CD8-positive, alpha-beta memory T cell (primary cell): ENCODE results near the gene ZNF77. TPM values are rescaled to one million over a fixed set of nuclear protein-coding genes. Genes with fewer than 3 reads are reported as not detected.
"Not testable (repeated sequence)": the region's sequence is repeated elsewhere in the genome, so short reads cannot be mapped to it uniquely, and the experiment has no call there.

ENCODE experiments used
- CTCF ChIA-PET: fragments of 350-600 bp; sonication (Branson Sonifier 250); formaldehyde crosslinking; loops from one replicate; lab custom pipeline; 2021; ENCODE audit warnings: antibody characterized with exemption; lab: Charles Lee
- POLR2A ChIA-PET: fragments of 350-600 bp; sonication (Branson Sonifier 250); formaldehyde crosslinking; loops from one replicate; lab custom pipeline; 2021; ENCODE audit warnings: antibody characterized with exemption; lab: Charles Lee
- DNase-seq, 5 donors: peaks; one replicate each; pipeline versions ENCODE4 v3.0.0 to v3.0.0-alpha.2; 2020 to 2022; ENCODE audit warnings: mixed read lengths in 1 of 5
- H3K27ac ChIP-seq: one replicate; pipeline ENCODE4 v1.7.0; 2013; ENCODE audit warnings: low read depth, mild to moderate bottlenecking, low read length, moderate library complexity
- H3K27me3 ChIP-seq: 2 replicates; pipeline ENCODE4 v1.7.0; 2013; ENCODE audit warnings: low read length, mild to moderate bottlenecking; ENCODE audit not compliant: insufficient read depth, poor library complexity, severe bottlenecking
- H3K36me3 ChIP-seq: 2 replicates; pipeline ENCODE4 v1.7.0; 2013; ENCODE audit warnings: mild to moderate bottlenecking, low read length, moderate library complexity; ENCODE audit not compliant: insufficient read depth
- H3K4me1 ChIP-seq: 2 replicates; pipeline ENCODE4 v1.7.0; 2013; ENCODE audit warnings: mild to moderate bottlenecking, low read length, moderate library complexity; ENCODE audit not compliant: insufficient read depth
- H3K4me3 ChIP-seq: 2 replicates; pipeline ENCODE4 v1.7.0; 2013; ENCODE audit warnings: mild to moderate bottlenecking, low read length
- H3K9me3 ChIP-seq: 2 replicates; pipeline ENCODE4 v1.7.0; 2013; ENCODE audit warnings: mild to moderate bottlenecking, low read length
- H3K27ac Mint-ChIP-seq, 8 donors: one replicate each; pipeline ENCODE4 v1.8.0; 2020 to 2021; ENCODE audit warnings: mixed read lengths in 8 of 8, mild to moderate bottlenecking in 6 of 8, inconsistent platforms in 3 of 8, moderate library complexity in 3 of 8
- H3K27me3 Mint-ChIP-seq, 2 donors: one replicate each; pipeline ENCODE4 v1.8.0; 2020 to 2021; ENCODE audit warnings: mixed read lengths in 2 of 2, mild to moderate bottlenecking in 1 of 2, moderate library complexity in 1 of 2
- H3K36me3 Mint-ChIP-seq, 3 donors: one replicate each; pipeline ENCODE4 v1.8.0; 2020 to 2021; ENCODE audit warnings: mixed read lengths in 3 of 3, inconsistent platforms in 1 of 3, mild to moderate bottlenecking in 1 of 3
- H3K4me1 Mint-ChIP-seq, 3 donors: one replicate each; pipeline ENCODE4 v1.8.0; 2020 to 2021; ENCODE audit warnings: mixed read lengths in 3 of 3, inconsistent platforms in 1 of 3, mild to moderate bottlenecking in 1 of 3
- H3K4me3 Mint-ChIP-seq, 7 donors: one replicate each; pipeline ENCODE4 v1.8.0; 2020 to 2021; ENCODE audit warnings: mixed read lengths in 7 of 7, mild to moderate bottlenecking in 6 of 7, moderate library complexity in 4 of 7, inconsistent platforms in 2 of 7
- H3K9me3 Mint-ChIP-seq, 5 donors: one replicate each; pipeline ENCODE4 v1.8.0; 2020 to 2022; ENCODE audit warnings: mixed read lengths in 5 of 5, mild to moderate bottlenecking in 3 of 5, moderate library complexity in 2 of 5, inconsistent platforms in 1 of 5
- polyA plus RNA-seq: library from polyadenylated mRNA; unstranded; fragments of 300-500 nt; fragmentation: Illumina TruSeq; gene quantifications from one replicate; pipeline ENCODE4 v1.2.3, GENCODE V29; 2021
- total RNA-seq, 2 experiments: library from RNA; stranded (reverse); gene quantifications; one replicate each; pipeline ENCODE4 v1.2.3, GENCODE V29; 2021

ZNF77 gene
- total and polyA plus RNA-seq, 3 experiments from 2014 or later, result 3.1 to 4.1 (median 3.8) TPM

DNA sequence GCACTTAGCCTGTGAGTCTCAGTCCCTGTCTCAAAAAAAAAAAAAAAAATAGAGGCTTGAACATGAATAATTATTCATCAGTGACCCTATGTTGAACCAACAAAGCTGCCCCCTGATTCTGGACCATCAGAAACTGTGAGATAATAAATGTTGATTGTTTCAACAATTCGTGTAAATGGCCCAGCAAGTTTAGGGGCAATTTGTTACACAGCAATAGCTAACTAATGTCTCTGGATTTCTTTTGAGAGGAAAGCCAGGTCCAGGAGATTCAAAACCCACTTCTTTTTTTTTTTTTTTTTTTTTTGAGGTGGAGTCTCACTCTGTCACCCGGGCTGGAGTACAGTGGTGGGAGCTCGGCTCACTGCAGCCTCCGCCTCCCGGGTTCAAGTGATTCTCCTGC, 20.1 kb upstream of the ZNF77 start:
- H3K9me3 ChIP-seq, result no peaks in the 10 kb centered on the region
- H3K4me3 ChIP-seq, result no peak overlapping the region
- no peaks in the 10 kb centered on the region for H3K27me3 ChIP-seq
- no peak overlapping the region for H3K27ac ChIP-seq
- H3K27ac Mint-ChIP-seq, result no peak overlapping the region
- no peaks in the 10 kb centered on the region for H3K9me3 Mint-ChIP-seq
- peaks cover 4% of the 10 kb centered on the region for H3K4me1 ChIP-seq
- H3K27me3 Mint-ChIP-seq, result peaks cover 5 to 8% of the 10 kb centered on the region in 2 donors
- no peak overlapping the region for H3K4me3 Mint-ChIP-seq
- CTCF ChIA-PET, result interaction anchor here (0.6 to 6.5 kb wide), 7 partner anchors 12 to 216 kb away, joined by 3 to 53 read pairs (median 4); partner anchors contain the start of gene TLE6
- peaks cover 5 to 6% (median 5%) of the 10 kb centered on the region in 3 donors for H3K4me1 Mint-ChIP-seq
- H3K36me3 Mint-ChIP-seq, result no peaks in the 10 kb centered on the region
- POLR2A ChIA-PET, result interaction anchor here (0.6 to 0.7 kb wide), 2 partner anchors 729 to 1173 kb away, joined by 5 read pairs; no protein-coding TSS in a partner anchor
- no peak for DNase-seq
- no peaks in the 10 kb centered on the region for H3K36me3 ChIP-seq

DNA sequence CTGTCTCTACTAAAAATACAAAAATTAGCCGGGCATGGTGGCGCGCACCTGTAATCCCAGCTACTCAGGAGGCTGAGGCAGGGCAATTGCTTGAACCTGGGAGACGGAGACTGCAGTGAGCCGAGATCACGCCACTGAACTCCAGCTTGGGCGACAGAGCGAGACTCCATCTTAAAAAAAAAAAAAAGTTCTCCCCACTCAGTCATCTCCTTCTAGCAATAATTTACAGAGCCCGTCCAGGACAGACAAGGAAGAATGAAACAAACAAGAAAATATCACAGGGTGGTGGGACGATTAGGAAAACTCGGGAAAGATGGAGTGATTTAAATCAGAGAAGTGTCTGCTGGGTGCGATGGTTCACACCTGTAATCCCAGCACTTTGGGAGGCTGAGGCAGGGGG, 18.9 kb upstream of the ZNF77 start:
- H3K4me1 ChIP-seq, H3K4me3 ChIP-seq, H3K27me3 Mint-ChIP-seq, H3K9me3 Mint-ChIP-seq, H3K4me3 Mint-ChIP-seq, H3K27ac ChIP-seq, H3K36me3 ChIP-seq, H3K4me1 Mint-ChIP-seq, POLR2A ChIA-PET, H3K27me3 ChIP-seq, H3K36me3 Mint-ChIP-seq, H3K9me3 ChIP-seq, DNase-seq, H3K27ac Mint-ChIP-seq: not testable (repeated sequence)
- CTCF ChIA-PET, result interaction anchor here (1.2 to 6.5 kb wide), 4 partner anchors 12 to 144 kb away, joined by 3 to 53 read pairs (median 29); no protein-coding TSS in a partner anchor

DNA sequence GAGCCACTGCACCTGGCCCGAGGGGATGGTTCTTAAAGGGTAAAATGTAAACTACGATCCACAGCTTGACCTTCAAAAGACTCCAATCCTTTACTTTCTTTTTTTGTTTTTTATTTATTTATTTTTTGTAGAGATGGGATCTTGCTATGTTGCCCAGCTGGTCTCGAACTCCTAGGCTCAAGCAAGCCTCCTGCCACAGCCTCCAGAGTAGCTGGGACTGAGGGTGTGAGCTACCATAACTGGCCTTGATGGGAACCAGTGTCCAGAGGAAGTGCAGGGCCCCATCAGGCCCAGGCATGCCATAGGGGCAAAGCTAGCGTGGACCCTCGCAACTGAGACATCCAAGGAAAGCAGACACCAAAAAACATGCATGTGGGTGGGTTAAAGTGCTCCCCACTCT, 18.4 kb upstream of the ZNF77 start:
- Histone ChIP-seq H3K27ac (no peak overlapping the region), H3K9me3 (no peaks in the 10 kb centered on the region), H3K27me3 (no peaks in the 10 kb centered on the region), H3K4me3 (no peak overlapping the region), H3K4me1 (peaks cover 4% of the 10 kb centered on the region), H3K36me3 (no peaks in the 10 kb centered on the region)
- CTCF ChIA-PET, result interaction anchor here (0.7 to 6.5 kb wide), 9 partner anchors 8 to 196 kb away, joined by 3 to 53 read pairs (median 3); no protein-coding TSS in a partner anchor
- Mint-ChIP-seq H3K9me3 (no peaks in the 10 kb centered on the region), H3K27me3 (peaks cover 1 to 7% of the 10 kb centered on the region in 2 donors), H3K27ac (no peak overlapping the region), H3K36me3 (no peaks in the 10 kb centered on the region), H3K4me3 (no peak overlapping the region), H3K4me1 (peaks cover 5 to 6% (median 5%) of the 10 kb centered on the region in 3 donors)
- DNase-seq, result no peak
- POLR2A ChIA-PET, result no interaction called here

DNA sequence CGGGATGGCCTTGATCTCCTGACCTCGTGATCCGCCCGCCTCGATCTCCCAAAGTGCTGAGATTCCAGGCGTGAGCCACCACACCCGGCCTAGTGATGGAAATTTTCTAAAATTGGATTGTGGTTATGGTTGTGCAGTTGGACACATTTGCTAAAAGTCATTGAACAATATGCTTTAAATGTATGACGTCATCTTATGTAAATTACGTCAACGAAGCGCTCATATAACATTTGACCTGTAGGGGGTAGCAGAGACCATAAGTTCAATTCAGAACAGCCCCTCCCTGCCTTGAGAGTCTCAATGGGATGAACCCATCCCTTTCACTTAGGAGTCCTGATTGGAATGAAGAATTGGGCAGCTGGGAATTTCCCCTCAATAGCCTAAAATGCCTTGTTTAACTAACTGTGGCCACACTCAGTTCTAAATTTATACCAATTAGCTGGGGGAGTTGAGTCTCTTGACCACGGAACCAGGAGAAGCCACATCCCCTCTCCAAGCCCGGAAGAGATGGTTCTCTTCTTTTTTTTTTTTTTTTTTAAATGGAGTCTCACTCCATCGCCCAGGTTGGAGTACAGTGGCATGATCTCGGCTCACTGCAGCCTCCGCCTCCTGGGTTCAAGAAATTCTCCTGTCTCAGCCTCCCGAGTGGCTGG, 17.4 kb upstream of the ZNF77 start:
- ChIA-PET CTCF (interaction anchor here (0.7 to 6.5 kb wide), 11 partner anchors 9 to 185 kb away, joined by 3 to 53 read pairs (median 4); no protein-coding TSS in a partner anchor), POLR2A (no interaction called here)
- H3K27me3 Mint-ChIP-seq, result peaks cover 1 to 5% of the 10 kb centered on the region in 2 donors
- peaks cover 5 to 6% (median 5%) of the 10 kb centered on the region in 3 donors for H3K4me1 Mint-ChIP-seq
- Histone ChIP-seq H3K27me3 (no peaks in the 10 kb centered on the region), H3K36me3 (no peaks in the 10 kb centered on the region), H3K4me1 (peaks cover 4% of the 10 kb centered on the region), H3K27ac (no peak overlapping the region), H3K4me3 (no peak overlapping the region), H3K9me3 (no peaks in the 10 kb centered on the region)
- peak in 4 of 5 donors; percentile 49 to 80 (median 64) for DNase-seq
- H3K4me3 Mint-ChIP-seq, result peak overlapping the region in 2 of 7 donors; percentile 0 to 33
- peak overlapping the region in 7 of 8 donors; percentile 13 to 91 (median 66) for H3K27ac Mint-ChIP-seq
- no peaks in the 10 kb centered on the region for H3K36me3 Mint-ChIP-seq
- H3K9me3 Mint-ChIP-seq, result no peaks in the 10 kb centered on the region

DNA sequence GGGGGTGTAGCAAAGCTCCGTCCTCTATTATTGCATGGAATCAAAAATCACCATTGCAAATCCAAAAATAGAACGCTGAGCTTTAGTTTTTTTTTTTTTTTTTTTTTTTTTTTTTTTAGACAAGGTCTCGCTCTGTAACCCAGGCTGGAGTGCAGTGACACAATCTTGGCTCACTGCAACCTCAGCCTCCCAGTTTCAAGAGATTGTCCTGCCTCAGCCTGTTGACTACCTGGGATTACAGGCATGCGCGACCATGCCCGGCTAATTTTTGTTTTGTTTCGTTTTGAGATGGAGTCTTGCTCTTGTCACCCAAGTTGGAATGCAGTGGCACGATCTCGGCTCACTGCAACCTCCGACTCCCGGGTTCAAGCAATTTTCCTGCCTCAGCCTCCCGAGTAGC, 15.3 kb upstream of the ZNF77 start:
- H3K4me1 Mint-ChIP-seq, result peaks cover 5 to 6% (median 5%) of the 10 kb centered on the region in 3 donors
- ChIA-PET CTCF (interaction anchor here (1.6 to 6.5 kb wide), 4 partner anchors 8 to 146 kb away, joined by 3 to 53 read pairs (median 19); no protein-coding TSS in a partner anchor), POLR2A (interaction anchor here (0.6 kb wide), 1 partner anchor 9 kb away, joined by 3 read pairs; no protein-coding TSS in a partner anchor)
- H3K27ac ChIP-seq, result no peak overlapping the region
- no peak overlapping the region for H3K27ac Mint-ChIP-seq
- peaks cover 4% of the 10 kb centered on the region for H3K4me1 ChIP-seq
- no peaks in the 10 kb centered on the region for H3K36me3 Mint-ChIP-seq
- no peaks in the 10 kb centered on the region for H3K36me3 ChIP-seq
- H3K27me3 Mint-ChIP-seq, result peaks cover 2 to 5% of the 10 kb centered on the region in 2 donors
- DNase-seq, result no peak
- H3K9me3 Mint-ChIP-seq, result no peaks in the 10 kb centered on the region
- no peaks in the 10 kb centered on the region for H3K9me3 ChIP-seq
- no peaks in the 10 kb centered on the region for H3K27me3 ChIP-seq
- no peak overlapping the region for H3K4me3 Mint-ChIP-seq
- no peak overlapping the region for H3K4me3 ChIP-seq

GRCh38 chr19:2957160-2957559, 12.4 kb upstream of the ZNF77 start:
- H3K27ac Mint-ChIP-seq, result peak overlapping the region in 1 of 8 donors; percentile 47
- no peak for DNase-seq
- H3K27me3 Mint-ChIP-seq, result peaks cover 4% of the 10 kb centered on the region in 2 donors
- Histone ChIP-seq H3K4me1 (peaks cover under 1% of the 10 kb centered on the region), H3K36me3 (no peaks in the 10 kb centered on the region), H3K9me3 (no peaks in the 10 kb centered on the region), H3K27ac (no peak overlapping the region), H3K4me3 (no peak overlapping the region), H3K27me3 (no peaks in the 10 kb centered on the region)
- H3K36me3 Mint-ChIP-seq, result no peaks in the 10 kb centered on the region
- no peaks in the 10 kb centered on the region for H3K9me3 Mint-ChIP-seq
- peaks cover 3 to 4% (median 4%) of the 10 kb centered on the region in 3 donors for H3K4me1 Mint-ChIP-seq
- ChIA-PET CTCF (interaction anchor here (1.0 to 5.2 kb wide), 5 partner anchors 12 to 227 kb away, joined by 3 to 33 read pairs (median 3); no protein-coding TSS in a partner anchor), POLR2A (no interaction called here)
- no peak overlapping the region for H3K4me3 Mint-ChIP-seq

- Mint-ChIP-seq H3K4me3 (no peak overlapping the region), H3K9me3 (no peaks in the 10 kb centered on the region), H3K27me3 (peaks cover 0 to 3% of the 10 kb centered on the region in 2 donors), H3K4me1 (peaks cover 22 to 26% (median 26%) of the 10 kb centered on the region in 3 donors), H3K27ac (peak overlapping the region in 2 of 8 donors; percentile 16 to 86), H3K36me3 (peaks cover 0 to 7% (median 0%) of the 10 kb centered on the region in 3 donors)
- Histone ChIP-seq H3K9me3 (no peaks in the 10 kb centered on the region), H3K4me1 (peaks cover 12% of the 10 kb centered on the region), H3K27ac (no peak overlapping the region), H3K4me3 (no peak overlapping the region), H3K36me3 (no peaks in the 10 kb centered on the region), H3K27me3 (no peaks in the 10 kb centered on the region)
- ChIA-PET POLR2A (no interaction called here), CTCF (interaction anchor here (1.3 to 5.1 kb wide), 3 partner anchors 10 to 213 kb away, joined by 4 to 74 read pairs (median 32); no protein-coding TSS in a partner anchor)
- no peak for DNase-seq
These were observed 8.2 kb upstream of the ZNF77 start for GRCh38 chr19:2952953-2953481.
